Right kidney (tissue), 1 donor: ENCODE results near the gene CCDC85A.

ENCODE experiments used
- DNase-seq: peaks from one replicate; pipeline ENCODE4 v3.0.0-alpha.2; 2016

The CCDC85A gene

DNA sequence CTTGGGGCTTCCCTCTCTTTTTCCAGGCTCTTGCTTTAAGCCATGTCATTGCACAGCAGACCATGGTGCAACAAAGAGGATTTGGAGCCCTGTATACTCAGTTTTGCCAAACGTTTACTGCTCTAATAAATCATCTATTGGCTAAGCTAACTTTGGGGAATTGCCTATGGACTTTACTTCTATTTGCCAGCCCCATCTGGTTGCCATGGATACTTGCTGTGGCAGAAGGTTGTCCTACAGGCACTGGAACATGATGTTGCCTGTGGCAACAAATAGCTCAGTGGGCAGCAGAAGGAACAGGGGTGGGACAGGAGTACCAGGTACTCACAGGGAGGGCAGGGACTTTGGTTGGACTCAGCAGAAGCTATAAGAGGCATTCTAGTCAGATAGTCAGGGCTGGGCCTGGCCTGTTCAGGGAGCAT, 129.7 kb downstream of the CCDC85A start:
- no peak for DNase-seq

DNA sequence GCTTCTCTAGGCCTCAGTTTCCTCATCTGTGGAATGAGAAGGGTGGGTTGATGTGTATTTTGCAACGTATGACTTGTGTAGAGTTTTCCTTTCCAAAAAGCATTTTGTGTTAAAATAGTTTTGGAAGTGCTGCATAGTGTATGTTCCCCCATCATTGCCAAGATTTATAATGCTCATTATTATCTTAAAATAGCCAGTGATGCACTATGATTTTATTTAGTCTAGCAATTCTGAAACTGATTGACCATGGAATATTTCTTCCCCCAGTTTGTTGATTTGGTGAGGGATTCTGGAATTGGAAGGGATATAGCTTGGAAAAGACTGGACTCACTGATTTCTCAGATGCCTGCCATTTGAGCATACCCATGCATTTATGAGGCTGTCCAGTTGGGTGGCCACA, 130.6 kb downstream of the CCDC85A start:
- DNase-seq = no peak

DNA sequence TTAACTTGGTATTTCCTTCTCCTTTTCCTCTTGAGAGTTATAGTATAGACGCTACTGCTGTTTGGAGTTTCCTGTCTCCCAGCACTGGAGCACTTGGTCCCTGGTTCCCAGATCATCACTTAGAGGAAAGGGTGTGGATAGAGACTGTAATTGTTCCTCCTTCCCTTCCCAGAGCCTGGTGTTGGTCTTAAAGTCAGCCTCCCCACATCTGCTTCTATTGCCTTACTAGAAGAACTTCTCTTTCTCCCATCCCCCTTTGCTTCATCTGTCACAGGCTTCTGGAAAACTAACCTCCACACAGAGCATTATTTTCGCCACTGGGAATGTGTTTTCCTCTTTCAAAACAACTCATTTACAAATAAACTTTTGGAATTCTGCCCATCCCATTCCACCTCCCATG, 131.0 kb downstream of the CCDC85A start:
- no peak for DNase-seq

DNA sequence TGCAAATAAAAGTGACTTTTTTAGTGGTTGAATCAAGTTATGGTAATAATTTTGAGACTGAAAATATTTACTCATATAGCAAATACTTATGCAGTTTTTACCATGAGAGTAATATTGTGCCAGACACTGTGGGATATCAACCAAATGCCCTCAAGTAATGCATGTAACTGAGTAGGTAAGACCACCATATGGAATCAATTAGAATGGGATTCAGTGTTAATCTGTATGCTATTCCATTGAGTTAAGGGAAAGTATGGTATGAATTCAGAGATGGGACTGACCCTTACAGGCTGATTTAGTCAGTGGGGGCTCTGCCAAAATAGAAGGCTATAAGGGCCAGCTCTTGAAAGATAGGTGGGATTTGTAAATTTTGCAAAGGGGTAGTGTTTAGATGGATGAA, 131.6 kb downstream of the CCDC85A start:
- no peak for DNase-seq

DNA sequence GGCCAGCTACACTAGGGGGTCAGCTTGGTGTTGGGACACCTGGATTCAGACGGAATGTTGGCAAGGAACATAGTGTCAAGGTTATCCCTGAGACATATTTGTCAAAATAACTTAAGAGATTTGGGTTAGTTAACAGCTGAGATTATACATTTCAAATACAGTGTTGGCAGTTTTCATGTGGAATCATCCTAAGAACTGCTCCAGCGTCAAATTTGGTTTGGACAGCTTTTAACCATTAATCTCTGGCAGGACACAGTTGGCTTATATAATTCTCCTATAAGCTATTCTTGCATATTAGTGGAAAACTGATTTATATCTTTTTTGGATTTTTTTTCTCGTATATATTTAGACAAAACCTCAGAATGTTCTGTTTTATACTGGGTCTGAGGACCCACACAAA, 132.2 kb downstream of the CCDC85A start:
- DNase-seq = no peak

DNA sequence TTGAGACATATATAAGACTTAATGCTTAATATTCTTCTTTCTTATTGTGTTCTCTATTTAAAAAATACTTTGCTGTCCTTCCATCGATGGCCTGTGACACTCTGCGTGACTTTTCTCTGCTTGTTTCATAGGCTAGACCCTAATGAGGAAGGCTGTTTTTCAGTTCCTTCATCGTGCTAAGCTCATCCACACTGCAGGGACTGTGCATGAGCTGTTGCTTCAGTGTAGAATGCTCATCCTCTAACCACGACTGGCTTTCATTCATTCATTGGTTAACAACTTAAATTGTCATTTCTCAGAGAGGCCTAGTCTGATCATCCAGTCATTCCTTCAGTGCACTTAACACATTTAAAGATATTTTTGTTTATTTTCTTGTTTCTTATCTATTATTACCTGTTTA, 134.4 kb downstream of the CCDC85A start:
- no peak for DNase-seq

DNA sequence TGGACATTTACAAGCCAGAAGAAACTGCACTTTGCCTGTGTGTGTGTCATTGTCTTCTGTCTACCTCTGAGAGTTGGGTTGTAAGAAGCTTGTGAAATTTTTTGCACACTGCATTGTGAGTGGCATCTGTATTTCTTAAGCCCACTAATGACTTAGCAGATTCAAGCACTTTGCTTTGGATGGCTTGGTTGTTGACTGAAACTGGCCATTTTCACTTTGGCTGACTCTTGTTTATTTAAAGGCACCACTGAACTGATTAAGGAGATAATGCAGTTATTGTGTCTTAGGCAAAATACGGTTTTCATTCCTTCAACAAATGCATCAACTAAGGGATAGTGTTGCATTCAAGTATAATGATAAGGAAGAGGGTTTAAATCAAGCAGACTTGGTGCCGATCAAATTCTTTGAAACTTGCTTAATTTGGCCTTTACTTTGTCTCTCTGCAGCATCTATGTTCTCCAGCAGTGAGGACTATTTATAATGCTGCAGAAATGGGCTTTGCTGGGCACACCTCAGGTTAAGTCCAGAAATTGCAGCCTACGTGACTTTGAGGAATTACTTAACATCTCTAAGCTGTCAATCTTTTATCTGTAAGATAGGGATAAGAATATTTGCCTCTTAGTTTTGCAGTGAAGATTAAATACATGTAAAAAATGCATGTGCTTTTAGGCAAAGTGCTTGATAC, 142.0 kb downstream of the CCDC85A start:
- DNase-seq = no peak

DNA sequence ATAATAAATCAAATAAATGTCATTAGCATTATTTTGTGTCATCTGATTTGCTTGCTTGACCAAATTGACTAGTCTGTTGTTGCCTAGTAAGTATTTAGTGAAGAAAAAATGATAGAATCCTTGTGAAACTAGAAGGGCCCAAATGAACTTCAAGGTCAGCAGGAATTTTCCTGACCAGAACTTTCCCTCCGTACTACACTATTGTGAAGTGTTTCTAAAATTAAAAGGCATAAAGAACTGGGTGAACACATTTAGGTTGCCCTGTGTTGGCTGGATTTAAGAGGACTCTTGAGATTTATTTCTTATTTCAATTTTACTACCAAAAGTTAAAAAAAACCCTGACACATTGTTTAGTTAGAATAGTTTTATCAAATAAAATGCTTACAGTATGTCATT, 142.6 kb downstream of the CCDC85A start:
- no peak for DNase-seq

DNA sequence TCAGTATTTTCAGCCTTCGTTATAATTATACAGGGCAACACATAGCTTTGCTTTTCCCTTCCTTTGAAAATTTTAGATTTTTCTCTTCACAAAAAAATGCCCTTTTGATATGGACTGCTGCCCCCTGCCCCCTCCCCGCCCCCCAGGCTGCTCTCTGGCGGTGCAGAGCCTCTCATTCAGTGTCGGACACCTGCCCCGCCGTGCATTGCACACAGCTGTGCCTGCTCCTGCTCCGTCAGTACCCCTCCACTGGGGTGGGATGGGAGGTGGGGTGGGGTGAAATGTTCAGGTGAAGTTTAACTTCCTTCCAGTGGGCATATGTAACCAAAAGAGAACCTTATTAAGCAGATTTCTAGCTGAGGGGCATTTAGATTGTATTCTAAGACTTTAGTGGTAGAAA, 148.0 kb downstream of the CCDC85A start:
- DNase-seq = no peak

DNA sequence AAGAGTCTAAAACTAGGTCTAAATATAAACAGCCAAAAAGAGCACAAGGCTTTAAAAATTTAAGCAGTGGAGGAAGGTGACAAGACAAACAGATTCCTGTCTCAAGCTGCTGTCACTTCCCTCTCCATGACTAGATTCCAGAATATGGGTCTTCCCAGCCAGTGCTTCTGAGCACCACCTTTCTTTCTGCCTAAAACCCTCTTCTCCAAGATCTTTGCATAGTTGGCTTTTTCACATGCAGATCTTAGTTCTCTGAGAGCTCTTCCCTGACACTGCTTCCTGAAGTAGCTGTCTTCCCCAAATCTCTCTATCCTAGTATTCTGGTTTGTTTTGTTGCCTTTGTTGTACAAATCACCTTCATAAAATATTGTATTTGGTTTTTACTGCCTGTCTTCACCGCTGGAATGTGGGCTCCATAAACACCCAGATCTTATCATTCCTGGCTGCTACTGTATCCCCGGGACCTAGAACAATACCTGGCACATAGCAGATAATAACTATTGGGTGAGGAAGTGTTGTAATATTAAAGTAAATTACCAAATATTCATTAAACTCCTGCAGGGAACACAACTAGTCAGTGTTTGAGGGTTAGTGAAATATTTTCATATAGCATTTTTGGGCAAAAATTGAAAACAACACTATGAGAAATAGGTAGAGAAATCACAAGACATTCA, 150.2 kb downstream of the CCDC85A start:
- DNase-seq = no peak

DNA sequence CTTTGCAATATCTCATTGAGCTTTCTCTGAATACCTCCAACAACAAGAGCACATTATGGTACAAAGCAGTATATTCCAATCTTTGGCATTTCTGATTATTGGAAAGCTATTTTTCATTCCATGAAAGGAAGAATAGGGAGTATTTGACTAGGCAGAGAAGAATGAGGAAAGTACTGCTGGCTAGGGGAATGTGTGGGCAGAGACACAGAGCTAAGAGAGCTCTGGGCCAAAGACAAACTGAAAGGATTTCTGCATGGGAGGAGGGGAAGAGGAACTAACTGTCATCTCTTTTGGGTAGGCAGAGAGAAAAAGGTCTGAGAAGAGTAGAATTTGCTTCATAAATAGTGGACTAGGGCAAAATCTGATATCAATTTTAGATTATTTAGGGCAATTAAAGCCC, 150.8 kb downstream of the CCDC85A start:
- DNase-seq = no peak

DNA sequence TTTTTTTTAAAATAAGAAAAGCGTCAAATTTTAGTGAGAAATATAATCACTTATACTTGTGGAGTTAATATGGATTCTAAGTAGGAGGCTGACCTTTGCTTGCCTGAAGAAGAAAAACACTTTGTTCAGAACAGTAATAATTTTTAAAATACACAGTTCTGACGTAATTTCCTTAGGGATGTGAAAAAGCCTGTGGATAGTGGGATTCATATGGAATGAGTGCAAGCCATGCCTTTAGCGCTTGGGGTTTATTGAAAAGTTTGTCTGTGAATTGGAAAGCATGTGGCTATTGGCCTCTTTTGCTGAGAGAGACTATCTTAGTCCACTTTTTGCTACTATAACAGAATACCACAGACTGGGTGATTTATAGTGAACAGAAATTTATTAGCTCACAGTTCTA, 151.3 kb downstream of the CCDC85A start:
- no peak for DNase-seq

DNA sequence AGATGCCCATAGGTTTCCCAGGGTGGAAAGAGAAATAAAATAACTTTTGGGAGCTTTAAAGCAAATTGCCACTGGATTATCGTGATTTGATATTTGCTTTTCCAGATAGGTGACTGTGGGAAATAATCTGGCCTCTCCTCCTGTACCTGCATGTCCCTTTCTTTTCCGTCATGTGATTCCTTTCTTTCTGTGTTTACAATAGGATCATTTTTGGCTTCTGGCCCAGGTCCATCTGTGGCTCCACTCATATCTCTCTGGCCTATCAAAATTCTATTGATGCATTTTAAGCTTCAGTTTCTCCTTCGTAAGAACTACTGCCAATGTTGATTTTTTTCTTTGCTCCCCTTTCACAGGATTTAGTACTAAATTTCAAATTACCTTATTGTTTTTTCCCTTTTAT, 153.6 kb downstream of the CCDC85A start:
- DNase-seq = no peak

DNA sequence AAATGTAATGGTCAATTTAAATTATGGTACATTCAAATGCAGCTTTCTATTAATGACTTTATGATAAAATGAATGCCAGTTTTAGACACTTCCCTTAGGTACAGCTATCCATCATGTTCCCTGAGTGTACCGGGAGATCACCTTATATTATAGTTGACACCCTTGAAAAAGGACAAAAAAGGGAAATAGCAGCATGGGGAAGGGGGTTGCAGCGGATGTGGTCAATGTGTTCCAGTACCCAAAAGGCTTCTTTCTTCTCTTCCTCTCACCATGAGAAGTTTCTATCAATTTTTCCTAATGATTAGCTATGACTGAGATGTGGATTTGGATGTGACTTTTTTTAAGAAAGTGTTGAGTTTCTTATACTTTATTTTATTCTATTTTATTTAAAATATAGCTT, 154.4 kb downstream of the CCDC85A start:
- no peak for DNase-seq

DNA sequence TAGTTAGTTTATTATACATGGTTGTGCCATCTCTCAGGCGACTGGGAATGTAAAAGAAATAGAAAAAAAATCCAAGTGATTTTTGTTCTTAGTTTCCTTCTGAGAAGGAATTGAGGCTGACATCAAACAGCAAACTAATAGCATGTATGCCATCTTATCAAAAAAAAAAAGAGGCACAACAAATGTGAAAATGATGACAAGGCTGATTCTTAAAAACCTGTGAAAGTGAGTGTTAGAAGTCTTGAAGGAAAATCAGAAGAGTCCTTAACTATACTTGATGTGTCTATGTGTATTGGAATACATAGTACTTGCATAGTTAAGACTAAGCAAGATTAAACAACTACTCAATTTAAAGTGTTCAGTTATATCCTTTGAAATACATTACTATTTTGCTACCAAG, 161.0 kb downstream of the CCDC85A start:
- DNase-seq = no peak

DNA sequence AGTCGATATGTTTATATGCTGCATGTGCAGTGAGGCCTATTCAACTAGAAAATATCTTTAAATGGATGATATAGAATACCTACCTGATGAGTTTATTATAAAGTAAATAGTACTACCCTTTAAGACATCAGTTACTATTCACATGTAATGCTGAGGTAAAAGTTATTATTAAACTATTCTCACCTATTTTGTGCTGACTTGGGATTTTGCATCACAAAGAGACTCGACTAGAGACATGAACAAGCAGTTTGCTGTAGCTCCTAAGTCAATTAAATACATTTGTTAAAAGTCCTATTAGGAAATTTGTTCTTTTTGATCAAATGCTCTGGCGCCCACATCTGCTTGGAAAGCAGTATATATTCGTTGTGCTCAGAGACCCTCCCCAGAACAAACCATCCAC, 164.1 kb downstream of the CCDC85A start:
- no peak for DNase-seq

DNA sequence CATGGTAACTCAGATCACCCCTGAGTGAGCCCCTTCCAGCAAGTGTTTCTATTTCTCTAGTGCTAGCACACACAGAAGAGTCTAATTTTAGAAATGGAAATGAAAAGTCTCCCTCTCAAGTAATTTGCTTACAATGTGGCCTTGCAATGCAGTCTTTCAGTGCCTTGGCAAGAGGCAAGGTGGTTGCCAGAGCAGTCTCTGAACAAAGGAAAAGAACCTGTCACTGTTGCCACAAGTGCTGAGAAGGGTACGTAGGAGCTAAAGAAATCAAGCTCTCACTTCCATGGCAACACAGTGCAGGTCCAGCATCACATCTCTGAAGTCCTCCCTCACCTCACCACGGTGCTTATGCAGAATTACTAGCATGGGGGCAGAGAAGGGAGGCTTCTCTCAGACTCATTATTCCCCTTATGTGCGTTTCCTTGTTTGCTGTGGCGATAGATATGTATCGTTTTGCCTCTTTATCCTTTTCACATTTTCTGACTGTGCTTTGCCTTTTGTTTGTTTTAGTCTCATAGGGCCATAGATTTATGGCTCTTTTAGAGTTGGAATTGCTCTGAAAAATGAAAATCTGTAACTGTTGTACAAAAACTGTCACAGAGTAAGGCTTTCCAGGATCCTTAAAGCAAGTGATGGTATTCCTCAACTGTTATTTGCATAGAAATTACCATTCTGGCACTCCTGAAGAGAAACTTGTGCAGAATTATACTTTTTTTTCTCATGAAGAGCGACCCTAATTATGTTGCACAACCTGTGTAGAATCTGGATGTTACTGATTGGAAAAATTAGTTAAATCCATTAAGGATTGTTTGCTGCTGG, 164.8 kb downstream of the CCDC85A start:
- DNase-seq = no peak

DNA sequence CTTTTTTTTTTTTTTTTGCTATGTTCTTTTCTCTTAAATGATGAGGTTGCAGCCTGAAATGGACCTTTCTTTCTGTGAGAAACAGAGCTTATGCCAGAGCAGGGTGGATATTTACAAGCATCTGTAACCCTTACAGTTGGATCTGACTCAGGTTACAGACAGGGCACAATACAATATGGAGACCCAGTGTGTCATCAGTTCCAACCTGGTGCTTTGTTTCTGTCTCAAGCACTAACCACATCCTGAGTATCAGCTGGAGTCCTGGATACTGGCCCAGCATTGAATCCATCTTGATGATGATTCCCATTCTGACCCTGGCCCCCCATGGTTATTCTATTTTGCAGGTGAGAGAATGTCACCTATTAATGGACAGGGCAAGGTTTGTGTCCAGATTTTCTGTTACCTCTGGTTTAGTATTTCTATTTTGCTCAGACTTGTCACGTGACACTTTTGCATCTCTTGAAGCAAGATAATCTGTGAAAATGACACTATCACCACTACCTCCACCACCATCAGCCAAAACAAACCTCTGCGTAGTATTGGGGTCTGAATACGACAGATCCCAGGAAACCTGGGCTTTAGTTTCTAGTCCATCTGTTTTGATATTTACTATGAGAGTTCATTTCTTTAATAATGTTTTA, 174.0 kb downstream of the CCDC85A start:
- no peak for DNase-seq

DNA sequence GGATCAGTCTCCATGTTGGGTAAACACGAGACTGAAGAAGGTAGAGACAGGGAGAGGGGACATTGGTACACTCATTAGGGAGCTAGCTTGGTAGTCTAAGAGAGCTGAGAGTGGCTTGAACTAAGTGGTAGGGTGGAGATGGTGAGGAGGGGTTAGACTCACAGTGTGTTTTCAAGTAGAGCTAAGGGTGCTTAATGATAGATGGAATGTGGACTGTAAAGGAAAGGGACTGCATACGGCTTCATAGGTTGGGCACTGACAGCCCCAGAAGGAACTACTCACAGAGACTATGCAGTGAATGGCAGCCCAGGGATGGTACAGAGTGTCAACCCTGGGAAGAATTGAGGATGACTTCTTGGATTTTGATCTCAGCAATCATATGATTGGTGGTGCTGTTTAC, 178.1 kb downstream of the CCDC85A start:
- no peak for DNase-seq

DNA sequence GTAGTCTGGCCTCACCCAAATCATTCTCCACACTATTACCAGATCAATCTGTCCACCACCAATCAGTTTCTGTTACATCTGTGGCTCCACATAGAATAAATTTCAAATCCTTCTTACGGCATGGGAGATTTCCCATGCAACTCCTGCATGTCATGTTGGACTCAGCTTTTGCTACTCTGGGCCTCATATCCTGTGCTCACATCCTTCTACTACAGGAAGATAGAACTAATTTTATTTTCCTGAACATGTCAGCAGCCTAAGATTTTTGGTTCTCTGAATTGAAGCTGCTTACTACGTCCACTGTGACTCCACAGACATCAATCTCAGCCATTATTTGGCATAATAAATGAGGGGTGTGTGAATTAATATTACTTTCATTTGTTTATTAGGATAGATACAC, 181.1 kb downstream of the CCDC85A start:
- no peak for DNase-seq

DNA sequence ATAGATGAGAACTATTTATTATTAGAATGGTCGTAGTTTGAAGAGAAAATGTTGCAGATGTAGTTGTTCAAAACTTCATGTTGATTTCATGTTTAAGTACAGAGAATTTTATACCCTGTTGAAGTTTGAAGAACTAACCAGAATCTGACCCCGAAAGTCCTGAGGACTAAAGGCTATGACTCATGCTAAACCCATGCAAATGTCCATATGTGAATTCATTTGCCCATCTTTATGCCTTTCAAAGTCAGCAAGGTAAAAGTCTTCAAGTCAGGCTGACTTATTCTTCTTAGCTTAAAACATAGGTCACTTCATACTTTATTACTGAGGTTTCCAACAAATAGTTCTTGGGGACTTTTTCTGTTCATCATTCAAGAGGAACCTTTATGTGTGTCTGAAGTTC, 185.5 kb downstream of the CCDC85A start:
- DNase-seq = no peak

DNA sequence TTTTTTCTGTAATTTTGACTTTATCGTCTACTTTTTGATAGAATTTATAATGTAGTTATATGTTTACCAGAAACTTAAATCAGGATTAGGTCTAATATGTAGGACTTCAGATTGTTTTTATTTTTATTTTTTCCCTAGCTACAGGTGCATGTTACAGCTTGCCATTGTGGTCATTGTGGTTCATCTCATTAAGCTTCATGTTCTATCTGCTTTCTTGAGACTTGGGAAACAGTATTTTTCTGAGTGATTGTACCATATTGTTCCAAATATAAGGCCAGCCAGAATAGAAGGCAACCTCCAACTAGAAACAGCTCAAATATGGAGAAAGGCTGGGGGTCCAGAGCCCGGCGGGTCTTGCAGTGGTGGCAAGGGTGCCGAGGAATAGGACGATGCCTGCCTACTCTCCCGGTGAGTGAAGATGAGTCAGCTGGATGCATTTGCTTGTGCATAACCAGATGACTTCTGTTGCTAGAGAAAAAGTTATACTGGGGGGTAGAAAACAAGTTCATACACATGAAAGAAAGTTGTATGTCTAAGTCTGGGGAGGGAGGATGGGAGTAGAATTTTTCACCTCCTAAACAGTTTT, 188.4 kb downstream of the CCDC85A start:
- no peak for DNase-seq

DNA sequence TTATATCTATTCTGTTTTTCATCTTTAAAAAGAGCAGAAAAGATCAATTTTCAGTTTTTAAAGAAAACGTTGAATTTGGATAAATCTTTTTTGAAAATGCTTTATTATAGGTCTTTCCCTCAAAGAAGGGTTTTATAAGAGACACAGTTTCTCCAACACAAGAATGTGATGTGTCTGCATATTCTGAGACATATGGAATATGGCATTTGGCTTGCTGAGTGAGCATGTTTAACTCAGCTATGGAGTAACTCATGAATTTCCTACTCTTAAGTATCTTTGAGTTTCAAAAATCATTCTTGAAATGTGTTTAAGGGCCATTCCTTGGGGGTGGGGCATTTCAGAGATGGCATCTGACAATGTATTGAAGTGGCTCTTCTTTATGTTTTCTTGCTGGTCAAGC, 191.5 kb downstream of the CCDC85A start:
- DNase-seq = no peak
